HUES48 (cell line): Measurements from ENCODE around the gene ZNF783.
"Not testable (repeated sequence)": the region's sequence is repeated elsewhere in the genome, so short reads cannot be mapped to it uniquely, and the experiment has no call there.

ENCODE experiments used
- H3K27ac ChIP-seq: one replicate; pipeline ENCODE4 v1.7.0; 2013; ENCODE audit warnings: low read depth, low read length, inconsistent platforms
- H3K27me3 ChIP-seq: 2 replicates; pipeline ENCODE4 v1.6.1; 2013; ENCODE audit warnings: mild to moderate bottlenecking, low read length; ENCODE audit not compliant: control insufficient read depth, insufficient read depth
- H3K36me3 ChIP-seq: 2 replicates; pipeline ENCODE4 v1.6.1; 2013; ENCODE audit warnings: low read length; ENCODE audit not compliant: control insufficient read depth, insufficient read depth
- H3K4me1 ChIP-seq: 2 replicates; pipeline ENCODE4 v1.6.1; 2013; ENCODE audit warnings: mild to moderate bottlenecking, low read length; ENCODE audit not compliant: control insufficient read depth, insufficient read depth
- H3K4me3 ChIP-seq: 2 replicates; pipeline ENCODE4 v1.5.1; 2013; ENCODE audit warnings: mild to moderate bottlenecking, low read depth, low read length
- H3K9ac ChIP-seq: 2 replicates; pipeline ENCODE4 v1.6.1; 2013; ENCODE audit warnings: mild to moderate bottlenecking, low read depth, low read length, moderate library complexity
- H3K9me3 ChIP-seq: 2 replicates; pipeline ENCODE4 v1.6.1; 2013; ENCODE audit warnings: low read length; ENCODE audit not compliant: control insufficient read depth, insufficient read depth

Gene ZNF783

GRCh38 chr7:149332602-149333320, 70.8 kb downstream of the ZNF783 start:
- H3K4me3 ChIP-seq, H3K36me3 ChIP-seq, H3K9ac ChIP-seq, H3K27me3 ChIP-seq, H3K4me1 ChIP-seq, H3K27ac ChIP-seq, H3K9me3 ChIP-seq: not testable (repeated sequence)

GRCh38 chr7:149333321-149333717, 71.3 kb downstream of the ZNF783 start:
- no peak overlapping the region for H3K4me3 ChIP-seq
- H3K9me3 ChIP-seq: peaks cover 7% of the 10 kb centered on the region
- H3K27ac ChIP-seq: no peak overlapping the region
- no peak overlapping the region for H3K9ac ChIP-seq
- H3K27me3 ChIP-seq: no peaks in the 10 kb centered on the region
- H3K36me3 ChIP-seq: no peaks in the 10 kb centered on the region
- no peaks in the 10 kb centered on the region for H3K4me1 ChIP-seq

GRCh38 chr7:149334219-149334618, 72.2 kb downstream of the ZNF783 start:
- no peaks in the 10 kb centered on the region for H3K36me3 ChIP-seq
- no peaks in the 10 kb centered on the region for H3K27me3 ChIP-seq
- no peaks in the 10 kb centered on the region for H3K4me1 ChIP-seq
- no peak overlapping the region for H3K4me3 ChIP-seq
- peaks cover 7% of the 10 kb centered on the region for H3K9me3 ChIP-seq
- no peak overlapping the region for H3K27ac ChIP-seq
- no peak overlapping the region for H3K9ac ChIP-seq
